ENCODE results near the gene EIF1AD. TPM values are rescaled to one million over a fixed set of nuclear protein-coding genes. Genes with fewer than 3 reads are reported as not detected.
"Not testable (repeated sequence)": the region's sequence is repeated elsewhere in the genome, so short reads cannot be mapped to it uniquely, and the experiment has no call there.

The EIF1AD gene
- total RNA-seq, 2 donors from 2014 or later, result 37.4 to 40.1 TPM

DNA sequence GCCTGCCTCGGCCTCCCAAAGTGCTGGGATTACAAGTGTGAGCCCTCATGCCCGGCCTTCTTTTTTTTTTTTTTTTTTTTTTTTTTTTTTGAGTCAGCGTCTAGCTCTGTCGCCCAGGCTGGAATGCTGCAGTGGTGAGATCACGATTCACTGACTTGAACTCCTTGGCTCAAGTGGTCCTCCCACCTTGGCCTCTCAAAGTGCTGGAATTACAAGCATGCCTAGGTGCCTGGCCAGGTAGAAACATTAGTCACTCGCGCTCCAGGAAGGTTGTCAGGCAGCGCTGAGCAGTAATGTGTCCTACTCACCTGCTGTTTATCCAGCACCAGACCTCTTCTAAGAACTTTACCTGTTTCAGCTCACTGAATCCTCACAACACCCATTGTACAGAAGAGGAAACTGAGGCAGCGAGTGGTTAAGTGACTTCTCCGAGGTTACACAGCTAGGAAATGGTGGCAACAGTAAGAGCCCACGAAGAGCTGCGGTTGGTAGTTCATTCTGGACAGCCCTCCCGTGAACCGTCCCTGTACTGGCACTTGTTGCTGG lies 9.4 kb upstream of the EIF1AD start:
- Mint-ChIP-seq H3K27ac (no peak overlapping the region), H3K4me1 (peaks cover 35% of the 10 kb centered on the region), H3K27me3 (ENCODE audit: insufficient read depth) (peaks cover 8% of the 10 kb centered on the region), H3K9me3 (no peaks in the 10 kb centered on the region), H3K4me3 (no peak overlapping the region), H3K36me3 (ENCODE audit: low read depth) (no peaks in the 10 kb centered on the region)
- peak; percentile 88 for DNase-seq
- no peak overlapping the region for H3K9ac ChIP-seq (ENCODE audit: extremely low read depth, low read length, poor library complexity, severe bottlenecking)
- H3K9me3 ChIP-seq (ENCODE audit: control insufficient read depth, low read length), result no peaks in the 10 kb centered on the region
- TF ChIP-seq, protein P1, sequence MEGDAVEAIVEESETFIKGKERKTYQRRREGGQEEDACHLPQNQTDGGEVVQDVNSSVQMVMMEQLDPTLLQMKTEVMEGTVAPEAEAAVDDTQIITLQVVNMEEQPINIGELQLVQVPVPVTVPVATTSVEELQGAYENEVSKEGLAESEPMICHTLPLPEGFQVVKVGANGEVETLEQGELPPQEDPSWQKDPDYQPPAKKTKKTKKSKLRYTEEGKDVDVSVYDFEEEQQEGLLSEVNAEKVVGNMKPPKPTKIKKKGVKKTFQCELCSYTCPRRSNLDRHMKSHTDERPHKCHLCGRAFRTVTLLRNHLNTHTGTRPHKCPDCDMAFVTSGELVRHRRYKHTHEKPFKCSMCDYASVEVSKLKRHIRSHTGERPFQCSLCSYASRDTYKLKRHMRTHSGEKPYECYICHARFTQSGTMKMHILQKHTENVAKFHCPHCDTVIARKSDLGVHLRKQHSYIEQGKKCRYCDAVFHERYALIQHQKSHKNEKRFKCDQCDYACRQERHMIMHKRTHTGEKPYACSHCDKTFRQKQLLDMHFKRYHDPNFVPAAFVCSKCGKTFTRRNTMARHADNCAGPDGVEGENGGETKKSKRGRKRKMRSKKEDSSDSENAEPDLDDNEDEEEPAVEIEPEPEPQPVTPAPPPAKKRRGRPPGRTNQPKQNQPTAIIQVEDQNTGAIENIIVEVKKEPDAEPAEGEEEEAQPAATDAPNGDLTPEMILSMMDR (conservative IDR thresholded peaks at IDR 0.05), result no peak
- peaks cover 28% of the 10 kb centered on the region for H3K4me1 ChIP-seq (ENCODE audit: control insufficient read depth, insufficient read depth, low read length)
- no peak overlapping the region for H3K4me3 ChIP-seq (ENCODE audit: low read length)
- no peaks in the 10 kb centered on the region for H3K27me3 ChIP-seq (ENCODE audit: control insufficient read depth, insufficient read depth, low read length, poor library complexity, severe bottlenecking)
- H3K36me3 ChIP-seq (ENCODE audit: control insufficient read depth, insufficient read depth, low read length), result no peaks in the 10 kb centered on the region
- no peak overlapping the region for H3K27ac ChIP-seq (ENCODE audit: low read depth, low read length)
- whole genome bisulfite sequencing, 2 experiments (ENCODE audit: insufficient coverage in 1 of 2, insufficient read length in 1 of 2), result 80 to 81% methylated on average over 11 to 14 of the region's 14 CpGs

DNA sequence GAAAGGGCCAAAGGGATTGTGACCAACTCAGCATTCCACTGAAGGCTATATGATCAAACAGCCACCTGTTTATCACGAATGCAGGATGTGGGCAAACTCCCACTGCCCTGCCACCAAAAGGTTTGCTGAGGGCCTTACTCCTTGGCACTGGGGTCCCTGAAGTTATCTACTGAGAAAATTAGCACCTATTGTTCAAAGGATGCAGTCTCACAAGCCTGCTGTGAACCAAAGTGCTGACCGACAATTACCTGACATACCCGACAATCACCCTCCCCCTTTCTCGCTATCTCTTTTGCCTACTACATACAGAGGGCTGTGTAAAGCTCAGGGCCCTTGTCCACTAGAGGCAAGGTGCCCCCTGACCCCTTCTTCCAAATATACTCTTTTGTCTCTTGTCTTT lies 8.1 kb upstream of the EIF1AD start:
- H3K27me3 ChIP-seq (ENCODE audit: control insufficient read depth, insufficient read depth, low read length, poor library complexity, severe bottlenecking); H3K4me3 ChIP-seq (ENCODE audit: low read length); H3K36me3 Mint-ChIP-seq (ENCODE audit: low read depth); H3K4me3 Mint-ChIP-seq; H3K9ac ChIP-seq (ENCODE audit: extremely low read depth, low read length, poor library complexity, severe bottlenecking); H3K27me3 Mint-ChIP-seq (ENCODE audit: insufficient read depth); H3K9me3 ChIP-seq (ENCODE audit: control insufficient read depth, low read length); H3K9me3 Mint-ChIP-seq; H3K27ac ChIP-seq (ENCODE audit: low read depth, low read length): not testable (repeated sequence)
- peak; percentile 82 for DNase-seq
- peak overlapping the region; percentile 89 for H3K27ac Mint-ChIP-seq
- peaks cover 45% of the 10 kb centered on the region for H3K4me1 Mint-ChIP-seq
- 47 to 71% methylated on average over 4 of the region's 4 CpGs for WGBS, 2 experiments (ENCODE audit: insufficient coverage in 1 of 2, insufficient read length in 1 of 2)
- Histone ChIP-seq H3K4me1 (ENCODE audit: control insufficient read depth, insufficient read depth, low read length) (peaks cover 32% of the 10 kb centered on the region), H3K36me3 (ENCODE audit: control insufficient read depth, insufficient read depth, low read length) (peaks cover 10% of the 10 kb centered on the region)

DNA sequence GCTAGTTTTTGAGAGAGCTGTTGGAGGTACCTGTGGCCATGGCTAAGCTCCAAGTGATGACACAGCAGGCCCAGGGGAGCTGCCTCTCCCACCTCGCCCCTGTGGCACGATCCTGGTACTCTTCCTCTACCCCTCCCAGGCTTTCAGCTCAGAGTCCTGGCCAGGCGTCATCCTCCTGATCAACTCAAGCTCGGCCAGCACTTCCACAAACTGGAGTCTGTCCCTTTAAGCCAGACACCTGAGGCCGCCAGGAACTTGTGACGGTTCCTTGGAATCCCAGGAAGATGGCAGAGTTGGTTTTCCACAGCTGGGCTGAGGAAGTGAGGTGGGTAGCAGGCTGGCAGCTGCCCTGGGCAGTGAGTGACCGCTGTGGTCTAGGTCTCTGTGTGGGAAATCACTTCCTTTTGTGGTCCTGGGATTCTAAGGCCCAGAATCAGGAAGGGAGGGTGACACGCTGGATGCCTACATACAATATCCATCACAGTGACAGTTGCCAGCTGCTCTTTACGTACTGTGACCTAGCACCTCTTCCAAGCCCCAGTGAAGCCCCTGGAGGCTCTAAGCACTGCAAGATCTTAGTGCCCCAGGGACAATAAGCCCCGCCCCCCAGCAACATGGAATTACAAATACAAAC lies 6.6 kb upstream of the EIF1AD start:
- no peaks in the 10 kb centered on the region for H3K9me3 Mint-ChIP-seq
- H3K27ac Mint-ChIP-seq, result peak overlapping the region; percentile 32
- Histone ChIP-seq H3K9me3 (ENCODE audit: control insufficient read depth, low read length) (no peaks in the 10 kb centered on the region), H3K4me1 (ENCODE audit: control insufficient read depth, insufficient read depth, low read length) (peaks cover 32% of the 10 kb centered on the region), H3K27me3 (ENCODE audit: control insufficient read depth, insufficient read depth, low read length, poor library complexity, severe bottlenecking) (no peaks in the 10 kb centered on the region), H3K9ac (ENCODE audit: extremely low read depth, low read length, poor library complexity, severe bottlenecking) (no peak overlapping the region), H3K4me3 (ENCODE audit: low read length) (no peak overlapping the region), H3K36me3 (ENCODE audit: control insufficient read depth, insufficient read depth, low read length) (peaks cover 22% of the 10 kb centered on the region), H3K27ac (ENCODE audit: low read depth, low read length) (no peak overlapping the region)
- DNase-seq, result peak; percentile 69
- 73 to 83% methylated on average over 4 to 10 of the region's 10 CpGs for WGBS, 2 experiments (ENCODE audit: insufficient coverage in 1 of 2, insufficient read length in 1 of 2)
- TF ChIP-seq, protein P1 (conservative IDR thresholded peaks at IDR 0.05), result no peak
- peaks cover 45% of the 10 kb centered on the region for H3K4me1 Mint-ChIP-seq
- H3K27me3 Mint-ChIP-seq (ENCODE audit: insufficient read depth), result peaks cover 8% of the 10 kb centered on the region
- H3K36me3 Mint-ChIP-seq (ENCODE audit: low read depth), result peaks cover 19% of the 10 kb centered on the region
- no peak overlapping the region for H3K4me3 Mint-ChIP-seq
